ENCODE data around the gene PRR12.
"Not testable (repeated sequence)": the region's sequence is repeated elsewhere in the genome, so short reads cannot be mapped to it uniquely, and the experiment has no call there.

Gene PRR12

GRCh38 chr19:49609499-49610092 is 18.6 kb downstream of the PRR12 start:
- DNase-seq (ENCODE audit: low read depth) = no peak
- no peak overlapping the region for H3K4me3 ChIP-seq (ENCODE audit: low read depth, low read length)

DNA sequence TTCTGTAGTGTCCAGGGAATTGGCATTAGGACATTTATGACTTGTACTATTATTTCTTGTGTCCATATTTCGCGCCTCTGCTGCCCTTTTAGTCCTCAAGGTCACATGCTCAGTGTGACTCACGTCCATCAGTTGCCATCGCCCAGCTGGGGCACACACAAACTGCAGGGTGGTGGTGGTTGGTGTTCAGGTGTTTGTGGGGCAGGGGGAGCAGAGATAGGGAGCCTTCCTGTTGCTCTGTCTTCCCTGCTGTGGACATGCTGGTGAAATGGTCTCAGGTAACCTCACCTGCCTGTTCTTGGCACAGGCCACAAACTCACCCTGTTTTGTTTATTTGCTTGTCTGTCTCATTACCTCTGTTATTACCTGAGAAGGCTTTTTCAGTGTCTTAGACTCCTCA is 22.4 kb downstream of the PRR12 start:
- H3K4me3 ChIP-seq (ENCODE audit: low read depth, low read length) = no peak overlapping the region
- DNase-seq (ENCODE audit: low read depth) = no peak

DNA sequence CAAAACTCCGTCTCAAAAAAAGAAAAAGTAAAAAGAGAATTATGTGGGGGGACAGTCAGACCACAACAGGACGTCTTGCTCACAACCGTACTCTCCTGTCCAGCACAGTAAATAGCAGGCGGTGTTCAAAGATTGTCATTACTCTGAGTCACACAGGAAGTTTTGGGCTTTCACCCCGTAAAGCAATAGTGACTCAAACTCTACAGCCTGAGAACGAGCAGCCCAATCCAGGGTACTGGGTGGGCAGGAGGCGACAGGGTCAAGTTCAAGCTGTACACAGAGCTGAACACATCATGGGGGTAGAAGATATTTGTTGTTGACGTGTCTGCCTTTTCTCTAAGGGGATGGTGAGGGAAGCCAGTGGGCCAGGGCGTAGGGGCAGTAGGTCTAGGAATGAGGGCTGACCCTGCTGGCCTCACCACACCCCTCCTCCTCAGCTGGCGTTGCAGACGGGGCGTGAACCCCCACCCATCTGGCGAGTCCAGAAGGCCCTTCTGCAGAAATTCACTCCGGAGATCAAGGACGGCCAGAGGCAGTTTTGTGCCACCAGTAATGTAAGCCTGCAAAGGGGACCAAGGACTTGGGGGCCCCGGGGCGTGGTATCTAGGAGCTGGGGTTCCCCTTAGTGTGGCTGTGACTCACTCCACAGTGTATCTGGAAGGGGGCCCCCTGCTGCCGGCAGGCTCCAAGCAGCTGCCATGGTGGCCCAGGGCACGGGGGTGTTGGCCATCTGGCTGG is 23.3 kb downstream of the PRR12 start:
- H3K4me3 ChIP-seq (ENCODE audit: low read depth, low read length) = no peak overlapping the region
- DNase-seq (ENCODE audit: low read depth) = peak; percentile 71

DNA sequence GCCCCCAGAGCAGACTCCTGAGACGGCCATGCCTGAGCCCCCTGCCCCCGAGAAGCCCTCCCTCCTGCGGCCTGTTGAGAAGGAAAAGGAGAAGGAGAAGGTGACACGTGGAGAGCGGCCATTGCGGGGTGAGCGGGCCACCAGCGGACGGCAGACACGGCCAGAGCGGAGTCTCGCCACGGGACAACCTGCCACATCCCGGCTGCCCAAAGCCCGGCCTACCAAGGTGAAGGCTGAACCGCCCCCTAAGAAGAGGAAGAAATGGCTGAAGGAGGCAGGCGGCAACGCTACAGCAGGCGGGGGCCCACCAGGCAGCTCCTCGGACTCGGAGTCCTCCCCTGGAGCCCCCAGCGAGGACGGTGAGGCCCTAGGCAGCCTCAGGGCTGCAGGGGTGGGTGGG is 24.9 kb downstream of the PRR12 start:
- no peak overlapping the region for H3K4me3 ChIP-seq (ENCODE audit: low read depth, low read length)
- no peak for DNase-seq (ENCODE audit: low read depth)

- H3K4me3 ChIP-seq (ENCODE audit: low read depth, low read length) = no peak overlapping the region
- DNase-seq (ENCODE audit: low read depth) = no peak
These were observed 25.6 kb downstream of the PRR12 start for GRCh38 chr19:49616532-49616931.

DNA sequence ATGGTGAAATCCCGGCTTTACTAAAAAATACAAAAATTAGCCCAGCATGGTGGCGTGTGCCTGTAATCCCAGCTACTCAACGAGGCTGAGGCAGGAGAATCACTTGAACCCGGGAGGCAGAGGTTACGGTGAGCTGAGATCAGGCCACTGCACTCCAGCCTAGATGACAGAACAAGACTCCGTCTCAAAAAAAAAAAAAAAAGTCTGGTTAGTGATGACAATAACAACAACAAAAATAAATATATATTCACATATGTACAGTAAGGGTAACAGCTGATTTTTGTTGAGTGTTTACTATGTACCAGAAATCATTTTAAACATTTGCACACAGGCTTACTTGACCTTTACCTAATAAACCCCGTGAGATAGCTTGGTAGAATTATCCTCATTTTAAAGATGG is 26.0 kb downstream of the PRR12 start:
- no peak for DNase-seq (ENCODE audit: low read depth)
- H3K4me3 ChIP-seq (ENCODE audit: low read depth, low read length) = no peak overlapping the region

DNA sequence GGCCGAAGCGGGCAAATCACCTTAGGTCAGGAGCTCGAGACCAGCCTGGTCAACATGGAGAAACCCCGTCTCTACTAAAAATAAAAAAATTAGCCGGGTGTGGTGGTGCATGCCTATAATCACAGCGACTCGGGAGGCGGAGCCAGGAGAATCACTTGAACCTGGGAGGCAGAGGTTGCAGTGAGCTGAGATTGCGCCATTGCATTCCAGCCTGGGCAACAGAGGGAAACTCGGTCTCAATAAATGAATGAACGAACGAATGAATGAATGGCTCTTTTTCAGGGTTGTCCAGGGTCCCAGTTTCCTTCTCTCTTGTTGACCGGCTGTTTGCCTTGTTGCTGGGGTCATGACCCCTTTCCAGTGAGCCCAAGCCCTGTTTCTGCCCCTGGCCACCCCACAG is 26.9 kb downstream of the PRR12 start:
- not testable (repeated sequence) for DNase-seq (ENCODE audit: low read depth); H3K4me3 ChIP-seq (ENCODE audit: low read depth, low read length)

DNA sequence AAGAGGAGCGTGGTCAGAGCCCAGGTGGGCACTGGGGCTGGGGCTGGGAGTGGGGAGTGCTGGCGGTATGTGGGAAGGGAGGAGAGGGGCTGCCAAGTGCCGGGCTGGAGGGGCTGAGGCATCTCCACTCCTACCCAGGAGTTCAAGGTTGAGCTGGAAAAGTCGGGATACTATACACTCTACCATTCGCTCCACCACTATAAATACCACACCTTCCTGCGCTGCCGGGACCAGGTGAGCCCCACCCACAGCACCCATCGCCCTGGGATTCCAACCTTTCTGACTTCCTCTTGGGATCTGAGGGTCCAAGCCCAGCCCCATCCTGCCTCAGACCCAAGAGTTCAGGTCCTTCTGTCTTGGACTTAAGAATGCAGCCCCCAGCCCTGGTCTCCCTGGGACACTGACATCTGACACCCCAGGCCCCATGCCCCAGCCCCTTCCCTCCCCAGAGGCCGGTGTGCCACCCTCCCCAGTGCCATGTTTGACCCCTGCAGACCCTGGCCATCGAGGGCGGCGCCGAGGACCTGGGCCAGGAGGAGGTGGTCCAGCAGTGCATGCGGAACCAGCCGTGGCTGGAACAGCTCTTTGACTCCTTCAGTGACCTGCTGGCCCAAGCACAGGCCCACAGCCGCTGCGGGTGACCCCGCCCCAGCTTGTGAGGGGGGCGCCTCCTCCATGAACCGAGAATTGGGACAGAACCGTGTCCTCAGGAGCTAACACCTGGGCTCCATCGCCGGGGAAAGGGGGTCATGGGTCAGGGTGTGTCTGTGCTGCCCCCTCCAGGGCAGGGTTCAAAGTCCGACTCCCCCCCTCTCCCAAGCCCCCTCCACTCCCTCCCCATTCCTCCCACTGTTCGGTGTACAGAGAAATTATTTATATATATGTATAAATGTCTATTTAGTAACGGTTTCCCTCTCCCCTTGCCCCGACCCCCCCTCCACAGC is 34.3 kb downstream of the PRR12 start:
- no peak for DNase-seq (ENCODE audit: low read depth)
- no peak overlapping the region for H3K4me3 ChIP-seq (ENCODE audit: low read depth, low read length)

GRCh38 chr19:49626226-49626625 is 35.2 kb downstream of the PRR12 start:
- no peak overlapping the region for H3K4me3 ChIP-seq (ENCODE audit: low read depth, low read length)
- no peak for DNase-seq (ENCODE audit: low read depth)

- no peak overlapping the region for H3K4me3 ChIP-seq (ENCODE audit: low read depth, low read length)
- no peak for DNase-seq (ENCODE audit: low read depth)
These were observed 38.7 kb downstream of the PRR12 start for GRCh38 chr19:49629659-49630058.

DNA sequence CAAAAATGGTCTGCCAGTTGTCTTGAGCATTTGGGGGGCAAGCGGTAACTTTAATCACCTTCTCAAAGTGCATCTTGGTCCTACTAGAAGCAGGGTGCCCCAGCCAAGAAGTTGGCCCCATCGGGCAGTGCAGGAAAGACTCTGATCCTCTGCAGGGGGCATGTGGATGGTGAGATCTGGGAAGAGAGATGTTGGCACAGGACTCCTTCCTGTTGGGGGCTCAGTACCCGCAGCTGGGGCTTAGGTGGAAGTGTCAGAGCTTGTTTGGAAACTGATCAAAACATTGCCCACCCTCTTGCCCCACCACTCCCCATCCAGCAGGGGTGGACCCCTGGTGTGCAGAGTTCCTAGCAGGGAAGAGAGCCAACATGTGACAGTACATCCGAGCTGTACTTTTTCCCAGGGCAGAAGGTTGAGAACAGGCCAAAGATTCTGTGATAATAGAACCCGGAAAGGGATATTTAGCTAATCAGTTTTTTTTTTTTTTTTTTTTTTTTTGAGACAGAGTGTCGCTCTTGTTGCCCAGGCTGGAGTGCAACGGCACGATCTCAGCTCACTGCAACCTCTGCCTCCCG is 40.1 kb downstream of the PRR12 start:
- DNase-seq (ENCODE audit: low read depth) = no peak
- no peak overlapping the region for H3K4me3 ChIP-seq (ENCODE audit: low read depth, low read length)

GRCh38 chr19:49631610-49632192 is 40.7 kb downstream of the PRR12 start:
- DNase-seq (ENCODE audit: low read depth) = no peak
- H3K4me3 ChIP-seq (ENCODE audit: low read depth, low read length) = no peak overlapping the region

GRCh38 chr19:49632576-49632975 is 41.6 kb downstream of the PRR12 start:
- no peak overlapping the region for H3K4me3 ChIP-seq (ENCODE audit: low read depth, low read length)
- DNase-seq (ENCODE audit: low read depth) = no peak

- not testable (repeated sequence) for DNase-seq (ENCODE audit: low read depth); H3K4me3 ChIP-seq (ENCODE audit: low read depth, low read length)
These were observed 42.3 kb downstream of the PRR12 start for GRCh38 chr19:49633273-49633672.

DNA sequence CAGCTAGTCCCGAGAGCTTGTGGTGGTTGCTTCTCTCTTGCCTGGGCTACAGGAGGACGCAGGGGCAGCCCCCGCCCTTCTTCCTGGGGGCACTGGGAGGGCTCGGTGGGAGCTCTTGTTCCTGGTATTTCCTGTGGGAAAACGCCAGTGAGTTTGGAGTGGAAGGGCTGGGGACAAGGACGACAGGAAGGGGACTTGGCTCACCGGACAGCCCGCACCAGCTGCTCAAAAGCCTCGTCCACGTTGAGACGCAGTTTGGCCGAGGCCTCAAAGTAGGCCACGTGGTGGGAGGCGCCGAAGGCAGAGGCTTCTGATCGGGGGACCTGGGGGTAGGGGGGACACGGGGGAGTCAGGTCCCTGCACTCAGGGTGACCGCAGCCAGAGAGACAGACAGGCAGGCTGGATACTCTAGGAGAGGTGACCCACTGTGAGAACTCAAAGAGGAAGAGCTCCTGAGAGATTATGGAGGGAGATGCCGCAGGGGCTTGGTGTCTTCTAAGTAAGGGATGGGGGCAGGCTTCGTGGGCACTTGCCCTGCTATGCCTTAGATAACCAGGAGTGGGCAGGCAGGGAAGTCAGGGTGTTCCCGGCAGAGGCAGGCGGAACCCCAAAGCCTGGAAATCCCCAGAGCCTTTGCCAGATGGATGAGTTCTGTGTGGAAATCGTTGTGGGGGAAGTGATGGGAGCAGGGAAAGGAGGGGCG is 44.7 kb downstream of the PRR12 start:
- no peak overlapping the region for H3K4me3 ChIP-seq (ENCODE audit: low read depth, low read length)
- DNase-seq (ENCODE audit: low read depth) = no peak

DNA sequence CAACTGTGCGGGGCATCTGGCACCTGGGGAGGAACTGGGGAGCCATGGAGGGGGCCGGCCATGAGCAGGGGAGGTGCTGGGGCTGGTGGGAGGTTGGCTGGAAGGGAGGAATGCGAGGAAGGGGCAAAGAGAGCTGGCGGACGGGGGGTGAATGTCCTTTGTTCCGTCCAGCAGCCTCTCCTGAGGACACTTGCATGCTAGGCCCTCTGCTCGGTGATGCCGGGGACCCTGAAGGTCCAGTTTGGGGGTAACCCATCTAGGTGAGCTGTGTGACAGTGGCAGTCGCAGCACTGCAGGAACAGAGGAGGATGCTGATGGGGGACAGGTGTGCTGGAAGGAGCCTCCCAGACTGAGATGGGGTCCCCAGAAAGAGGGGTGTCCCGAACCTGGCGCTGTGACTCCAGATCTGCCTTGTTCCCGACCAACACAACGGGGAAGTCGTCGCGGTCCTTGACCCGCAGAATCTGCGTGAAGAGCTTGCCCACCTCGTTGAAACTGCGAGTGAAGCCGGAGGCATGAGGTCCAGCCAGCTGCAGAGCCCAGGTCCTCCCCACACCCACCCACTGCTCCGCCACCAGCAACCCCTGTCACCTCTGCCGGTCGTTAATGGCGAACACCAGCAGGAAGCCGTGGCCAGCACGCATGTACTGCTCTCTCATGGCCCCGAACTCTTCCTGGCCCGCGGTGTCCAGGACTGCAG is 45.4 kb downstream of the PRR12 start:
- no peak for DNase-seq (ENCODE audit: low read depth)
- no peak overlapping the region for H3K4me3 ChIP-seq (ENCODE audit: low read depth, low read length)

- DNase-seq (ENCODE audit: low read depth) = peak; percentile 36
- peak overlapping the region; percentile 78 for H3K4me3 ChIP-seq (ENCODE audit: low read depth, low read length)
These were observed 47.1 kb downstream of the PRR12 start for GRCh38 chr19:49637821-49638738.

All from skeletal muscle cell (primary cell).